K562 (cell line): ENCODE data around the gene DALRD3. TPM values are rescaled to one million over a fixed set of nuclear protein-coding genes. Genes with fewer than 3 reads are reported as not detected.
A peak's percentile ranks its signal among the peaks of the same experiment; 100 is the strongest.

Experiments used
- CBFA2T3 ChIP-seq: fragments of 450-650 bp; IDR thresholded peaks from 2 replicates; pipeline ENCODE4 v1.6.1; 2017
- CEBPB ChIP-seq: fragments of 450-650 bp; IDR thresholded peaks from 2 replicates; pipeline ENCODE4 v1.6.1; 2016; ENCODE audit warnings: missing genetic modification characterization, missing compliant biosample characterization
- L3MBTL2 ChIP-seq: fragments of 450-650 bp; IDR thresholded peaks from 2 replicates; pipeline ENCODE4 v1.6.1; 2016; ENCODE audit warnings: mild to moderate bottlenecking, moderate library complexity
- MCM7 ChIP-seq, 2 experiments: fragments of 450-650 bp; IDR thresholded peaks; 2 replicates each; pipeline ENCODE4 v1.6.1; 2016 to 2018
- MEF2D ChIP-seq: conservative IDR thresholded peaks from 2 replicates; pipeline ENCODE4 v1.6.1; 2016; ENCODE audit warnings: low read depth, missing genetic modification characterization, missing compliant biosample characterization
- NFYB ChIP-seq: IDR thresholded peaks from 2 replicates; pipeline ENCODE4 v1.6.1; 2011; ENCODE audit warnings: mild to moderate bottlenecking, moderate library complexity; ENCODE audit not compliant: insufficient read length; ENCODE audit errors: extremely low read depth
- ZNF23 ChIP-seq: fragments of 250-450 bp; sonication (Bioruptor Pico); IDR thresholded peaks from 2 replicates; pipeline ENCODE4 v1.4.0; 2020; ENCODE audit warnings: mild to moderate bottlenecking
- ZNF561 ChIP-seq: fragments of 450-650 bp; formaldehyde crosslinking; conservative IDR thresholded peaks from 2 replicates; pipeline ENCODE4 v1.4.0; 2020; ENCODE audit warnings: mild to moderate bottlenecking, moderate library complexity
- polyA plus RNA-seq, 8 experiments: library from polyadenylated mRNA; depleted of rRNA in 4 of 8; stranded (reverse) in 5 of 8; unstranded in 3 of 8; fragments of >200 nt; fragmentation: Nextera tagmentation in 2 of 8; fragmentation: Illumina TruSeq in 1 of 8; extraction: Ambion mirVana in 2 of 8; extraction: Trizol in 1 of 8; gene quantifications; 2 replicates each; pipeline versions ENCODE4 v1.2.1 to v1.2.3, GENCODE V29; 2011 to 2014; ENCODE audit warnings: inconsistent platforms in 1 of 8, missing spikeins in 1 of 8
- total RNA-seq, 7 experiments: library from RNA; depleted of rRNA in 6 of 7; stranded (reverse); fragments of >200 nt in 6 of 7; fragmentation: Illumina TruSeq in 2 of 7; extraction: Trizol in 2 of 7; gene quantifications; 2 replicates each; pipeline versions ENCODE4 v1.2.1 to v1.2.3, GENCODE V29; 2011 to 2021; ENCODE audit warnings: low replicate concordance in 1 of 7
- TF ChIP-seq, protein P1 (sequence below): sonication (generic); formaldehyde crosslinking; IDR thresholded peaks from 2 replicates; pipeline ENCODE4 v1.4.0; 2020; ENCODE audit warnings: mild to moderate bottlenecking, missing genetic modification reagents
- TF ChIP-seq, protein P2 (sequence below): IDR thresholded peaks from 2 replicates; pipeline ENCODE4 v1.6.1; 2011; ENCODE audit warnings: borderline replicate concordance, low read depth, mild to moderate bottlenecking, moderate library complexity, low read length; ENCODE audit not compliant: insufficient read depth, poor library complexity, severe bottlenecking
- TF ChIP-seq, protein P3 (sequence below): fragments of 250-450 bp; sonication (Bioruptor Pico); IDR thresholded peaks from 2 replicates; pipeline ENCODE4 v1.8.0; 2021; ENCODE audit warnings: moderate library complexity, mild to moderate bottlenecking, inconsistent platforms
- TF ChIP-seq, protein P4 (sequence below): IDR thresholded peaks from 2 replicates; pipeline ENCODE4 v1.6.1; 2012; ENCODE audit warnings: low read depth, low read length, improper control_type of control experiment, borderline replicate concordance
- TF ChIP-seq, protein P5 (sequence below): sonication (generic); formaldehyde crosslinking; IDR thresholded peaks from 2 replicates; pipeline ENCODE4 v1.8.0; 2023; ENCODE audit warnings: missing genetic modification reagents, mild to moderate bottlenecking, borderline replicate concordance

DALRD3 gene
- total and polyA plus RNA-seq, 9 of the 15 experiments (the other 6 are each of a cell fraction or from before 2014, with no cell fraction given): 6.6 to 31.3 (median 14.4) TPM

DNA sequence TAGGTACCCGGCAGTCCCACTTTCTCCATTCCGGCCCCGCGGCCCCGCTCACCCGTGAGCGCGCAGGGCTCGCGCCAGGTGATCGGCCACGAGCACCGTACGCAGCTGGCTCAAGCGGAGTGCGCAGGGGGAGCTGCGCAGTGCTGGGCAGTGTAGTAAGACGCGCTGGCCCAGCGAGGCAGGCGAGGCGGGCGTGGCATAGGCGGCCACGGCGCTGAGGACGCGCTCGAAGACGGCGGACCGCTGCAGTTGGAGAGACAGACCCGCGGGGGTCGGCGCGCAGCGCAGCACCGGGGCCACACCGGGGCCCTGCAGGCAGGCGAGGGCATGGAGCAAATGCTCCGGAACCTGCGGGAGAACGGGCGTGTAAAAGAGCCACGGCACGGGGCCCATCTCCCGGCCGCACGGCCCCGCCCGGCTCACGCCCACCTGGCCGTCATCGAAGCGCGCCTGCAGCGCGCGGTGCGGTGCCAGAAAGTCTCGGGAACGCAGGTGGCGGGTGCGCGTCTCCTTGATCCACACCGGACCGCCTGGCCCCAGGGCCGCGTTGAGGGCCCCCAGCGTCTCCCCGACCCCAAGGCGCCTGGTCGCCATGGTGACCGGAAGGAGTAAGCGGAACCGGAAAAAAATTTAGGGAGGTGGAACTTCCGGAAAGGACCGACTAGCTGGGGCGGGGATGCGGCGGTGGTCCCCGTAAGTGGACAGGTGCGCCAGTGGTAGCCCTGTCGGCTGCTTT is at the start of gene DALRD3 (continued):
- TF ChIP-seq ZNF561 (no peak), MCM7 (IDR thresholded peaks at IDR 0.05) (no peak), L3MBTL2 (peak; percentile 61; the same call in 1 of the 2 replicates), ZNF23 (no peak), CEBPB (no peak), CBFA2T3 (no peak), MEF2D (tag) (no peak), NFYB (no peak)
- TF ChIP-seq, protein P1, sequence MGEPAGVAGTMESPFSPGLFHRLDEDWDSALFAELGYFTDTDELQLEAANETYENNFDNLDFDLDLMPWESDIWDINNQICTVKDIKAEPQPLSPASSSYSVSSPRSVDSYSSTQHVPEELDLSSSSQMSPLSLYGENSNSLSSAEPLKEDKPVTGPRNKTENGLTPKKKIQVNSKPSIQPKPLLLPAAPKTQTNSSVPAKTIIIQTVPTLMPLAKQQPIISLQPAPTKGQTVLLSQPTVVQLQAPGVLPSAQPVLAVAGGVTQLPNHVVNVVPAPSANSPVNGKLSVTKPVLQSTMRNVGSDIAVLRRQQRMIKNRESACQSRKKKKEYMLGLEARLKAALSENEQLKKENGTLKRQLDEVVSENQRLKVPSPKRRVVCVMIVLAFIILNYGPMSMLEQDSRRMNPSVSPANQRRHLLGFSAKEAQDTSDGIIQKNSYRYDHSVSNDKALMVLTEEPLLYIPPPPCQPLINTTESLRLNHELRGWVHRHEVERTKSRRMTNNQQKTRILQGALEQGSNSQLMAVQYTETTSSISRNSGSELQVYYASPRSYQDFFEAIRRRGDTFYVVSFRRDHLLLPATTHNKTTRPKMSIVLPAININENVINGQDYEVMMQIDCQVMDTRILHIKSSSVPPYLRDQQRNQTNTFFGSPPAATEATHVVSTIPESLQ (CRISPR knock-in tag): no peak
- TF ChIP-seq, protein P2, sequence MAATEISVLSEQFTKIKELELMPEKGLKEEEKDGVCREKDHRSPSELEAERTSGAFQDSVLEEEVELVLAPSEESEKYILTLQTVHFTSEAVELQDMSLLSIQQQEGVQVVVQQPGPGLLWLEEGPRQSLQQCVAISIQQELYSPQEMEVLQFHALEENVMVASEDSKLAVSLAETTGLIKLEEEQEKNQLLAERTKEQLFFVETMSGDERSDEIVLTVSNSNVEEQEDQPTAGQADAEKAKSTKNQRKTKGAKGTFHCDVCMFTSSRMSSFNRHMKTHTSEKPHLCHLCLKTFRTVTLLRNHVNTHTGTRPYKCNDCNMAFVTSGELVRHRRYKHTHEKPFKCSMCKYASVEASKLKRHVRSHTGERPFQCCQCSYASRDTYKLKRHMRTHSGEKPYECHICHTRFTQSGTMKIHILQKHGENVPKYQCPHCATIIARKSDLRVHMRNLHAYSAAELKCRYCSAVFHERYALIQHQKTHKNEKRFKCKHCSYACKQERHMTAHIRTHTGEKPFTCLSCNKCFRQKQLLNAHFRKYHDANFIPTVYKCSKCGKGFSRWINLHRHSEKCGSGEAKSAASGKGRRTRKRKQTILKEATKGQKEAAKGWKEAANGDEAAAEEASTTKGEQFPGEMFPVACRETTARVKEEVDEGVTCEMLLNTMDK: no peak
- TF ChIP-seq, protein P3, sequence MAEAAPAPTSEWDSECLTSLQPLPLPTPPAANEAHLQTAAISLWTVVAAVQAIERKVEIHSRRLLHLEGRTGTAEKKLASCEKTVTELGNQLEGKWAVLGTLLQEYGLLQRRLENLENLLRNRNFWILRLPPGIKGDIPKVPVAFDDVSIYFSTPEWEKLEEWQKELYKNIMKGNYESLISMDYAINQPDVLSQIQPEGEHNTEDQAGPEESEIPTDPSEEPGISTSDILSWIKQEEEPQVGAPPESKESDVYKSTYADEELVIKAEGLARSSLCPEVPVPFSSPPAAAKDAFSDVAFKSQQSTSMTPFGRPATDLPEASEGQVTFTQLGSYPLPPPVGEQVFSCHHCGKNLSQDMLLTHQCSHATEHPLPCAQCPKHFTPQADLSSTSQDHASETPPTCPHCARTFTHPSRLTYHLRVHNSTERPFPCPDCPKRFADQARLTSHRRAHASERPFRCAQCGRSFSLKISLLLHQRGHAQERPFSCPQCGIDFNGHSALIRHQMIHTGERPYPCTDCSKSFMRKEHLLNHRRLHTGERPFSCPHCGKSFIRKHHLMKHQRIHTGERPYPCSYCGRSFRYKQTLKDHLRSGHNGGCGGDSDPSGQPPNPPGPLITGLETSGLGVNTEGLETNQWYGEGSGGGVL (CRISPR knock-in tag): no peak
- TF ChIP-seq, protein P4, sequence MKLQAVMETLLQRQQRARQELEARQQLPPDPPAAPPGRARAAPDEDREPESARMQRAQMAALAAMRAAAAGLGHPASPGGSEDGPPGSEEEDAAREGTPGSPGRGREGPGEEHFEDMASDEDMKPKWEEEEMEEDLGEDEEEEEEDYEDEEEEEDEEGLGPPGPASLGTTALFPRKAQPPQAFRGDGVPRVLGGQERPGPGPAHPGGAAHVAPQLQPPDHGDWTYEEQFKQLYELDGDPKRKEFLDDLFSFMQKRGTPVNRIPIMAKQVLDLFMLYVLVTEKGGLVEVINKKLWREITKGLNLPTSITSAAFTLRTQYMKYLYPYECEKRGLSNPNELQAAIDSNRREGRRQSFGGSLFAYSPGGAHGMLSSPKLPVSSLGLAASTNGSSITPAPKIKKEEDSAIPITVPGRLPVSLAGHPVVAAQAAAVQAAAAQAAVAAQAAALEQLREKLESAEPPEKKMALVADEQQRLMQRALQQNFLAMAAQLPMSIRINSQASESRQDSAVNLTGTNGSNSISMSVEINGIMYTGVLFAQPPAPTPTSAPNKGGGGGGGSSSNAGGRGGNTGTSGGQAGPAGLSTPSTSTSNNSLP: no peak
- TF ChIP-seq, protein P5, sequence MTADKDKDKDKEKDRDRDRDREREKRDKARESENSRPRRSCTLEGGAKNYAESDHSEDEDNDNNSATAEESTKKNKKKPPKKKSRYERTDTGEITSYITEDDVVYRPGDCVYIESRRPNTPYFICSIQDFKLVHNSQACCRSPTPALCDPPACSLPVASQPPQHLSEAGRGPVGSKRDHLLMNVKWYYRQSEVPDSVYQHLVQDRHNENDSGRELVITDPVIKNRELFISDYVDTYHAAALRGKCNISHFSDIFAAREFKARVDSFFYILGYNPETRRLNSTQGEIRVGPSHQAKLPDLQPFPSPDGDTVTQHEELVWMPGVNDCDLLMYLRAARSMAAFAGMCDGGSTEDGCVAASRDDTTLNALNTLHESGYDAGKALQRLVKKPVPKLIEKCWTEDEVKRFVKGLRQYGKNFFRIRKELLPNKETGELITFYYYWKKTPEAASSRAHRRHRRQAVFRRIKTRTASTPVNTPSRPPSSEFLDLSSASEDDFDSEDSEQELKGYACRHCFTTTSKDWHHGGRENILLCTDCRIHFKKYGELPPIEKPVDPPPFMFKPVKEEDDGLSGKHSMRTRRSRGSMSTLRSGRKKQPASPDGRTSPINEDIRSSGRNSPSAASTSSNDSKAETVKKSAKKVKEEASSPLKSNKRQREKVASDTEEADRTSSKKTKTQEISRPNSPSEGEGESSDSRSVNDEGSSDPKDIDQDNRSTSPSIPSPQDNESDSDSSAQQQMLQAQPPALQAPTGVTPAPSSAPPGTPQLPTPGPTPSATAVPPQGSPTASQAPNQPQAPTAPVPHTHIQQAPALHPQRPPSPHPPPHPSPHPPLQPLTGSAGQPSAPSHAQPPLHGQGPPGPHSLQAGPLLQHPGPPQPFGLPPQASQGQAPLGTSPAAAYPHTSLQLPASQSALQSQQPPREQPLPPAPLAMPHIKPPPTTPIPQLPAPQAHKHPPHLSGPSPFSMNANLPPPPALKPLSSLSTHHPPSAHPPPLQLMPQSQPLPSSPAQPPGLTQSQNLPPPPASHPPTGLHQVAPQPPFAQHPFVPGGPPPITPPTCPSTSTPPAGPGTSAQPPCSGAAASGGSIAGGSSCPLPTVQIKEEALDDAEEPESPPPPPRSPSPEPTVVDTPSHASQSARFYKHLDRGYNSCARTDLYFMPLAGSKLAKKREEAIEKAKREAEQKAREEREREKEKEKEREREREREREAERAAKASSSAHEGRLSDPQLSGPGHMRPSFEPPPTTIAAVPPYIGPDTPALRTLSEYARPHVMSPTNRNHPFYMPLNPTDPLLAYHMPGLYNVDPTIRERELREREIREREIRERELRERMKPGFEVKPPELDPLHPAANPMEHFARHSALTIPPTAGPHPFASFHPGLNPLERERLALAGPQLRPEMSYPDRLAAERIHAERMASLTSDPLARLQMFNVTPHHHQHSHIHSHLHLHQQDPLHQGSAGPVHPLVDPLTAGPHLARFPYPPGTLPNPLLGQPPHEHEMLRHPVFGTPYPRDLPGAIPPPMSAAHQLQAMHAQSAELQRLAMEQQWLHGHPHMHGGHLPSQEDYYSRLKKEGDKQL: no peak
